Stimulated activated CD8-positive, alpha-beta memory T cell treated with anti-CD3 and anti-CD28 coated beads, Interleukin-7, amount 100 ng/mL, for 48 hours (primary cell): Measurements from ENCODE around the gene ACSM2B.
"Not testable (repeated sequence)": the region's sequence is repeated elsewhere in the genome, so short reads cannot be mapped to it uniquely, and the experiment has no call there.

ENCODE experiments used
- DNase-seq, 2 donors: peaks; one replicate each; pipeline ENCODE4 v3.0.0-alpha.2; 2020; ENCODE audit warnings: low read depth in 1 of 2; ENCODE audit errors: extremely low read depth in 1 of 2

The ACSM2B gene, protein sequence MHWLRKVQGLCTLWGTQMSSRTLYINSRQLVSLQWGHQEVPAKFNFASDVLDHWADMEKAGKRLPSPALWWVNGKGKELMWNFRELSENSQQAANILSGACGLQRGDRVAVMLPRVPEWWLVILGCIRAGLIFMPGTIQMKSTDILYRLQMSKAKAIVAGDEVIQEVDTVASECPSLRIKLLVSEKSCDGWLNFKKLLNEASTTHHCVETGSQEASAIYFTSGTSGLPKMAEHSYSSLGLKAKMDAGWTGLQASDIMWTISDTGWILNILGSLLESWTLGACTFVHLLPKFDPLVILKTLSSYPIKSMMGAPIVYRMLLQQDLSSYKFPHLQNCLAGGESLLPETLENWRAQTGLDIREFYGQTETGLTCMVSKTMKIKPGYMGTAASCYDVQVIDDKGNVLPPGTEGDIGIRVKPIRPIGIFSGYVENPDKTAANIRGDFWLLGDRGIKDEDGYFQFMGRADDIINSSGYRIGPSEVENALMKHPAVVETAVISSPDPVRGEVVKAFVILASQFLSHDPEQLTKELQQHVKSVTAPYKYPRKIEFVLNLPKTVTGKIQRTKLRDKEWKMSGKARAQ

DNA sequence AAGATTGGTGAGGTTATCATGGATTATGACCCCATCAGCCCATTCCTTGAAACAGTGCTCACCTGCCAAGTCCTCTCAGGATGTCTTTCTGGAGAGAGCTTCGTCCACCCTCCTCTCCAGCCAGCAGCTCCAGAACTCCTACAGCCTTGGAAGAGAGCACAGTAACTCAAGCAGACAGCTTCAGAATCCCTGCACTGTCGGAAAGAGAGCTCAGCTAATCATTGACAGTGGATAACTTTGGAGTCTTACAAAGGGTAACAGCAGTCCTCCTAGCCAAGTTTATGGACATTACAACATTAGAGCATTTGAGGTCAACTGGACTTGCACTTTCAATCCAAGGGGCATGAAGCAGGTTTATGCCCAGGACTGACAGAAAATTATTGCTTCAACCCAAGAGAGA lies at the start of gene ACSM2B:
Gene ACSM2B (minus strand): TSS at position 223 of the 400 bp plus-strand sequence. CDS start 11,522 bp downstream, outside the sequence.
- not testable (repeated sequence) for DNase-seq

DNA sequence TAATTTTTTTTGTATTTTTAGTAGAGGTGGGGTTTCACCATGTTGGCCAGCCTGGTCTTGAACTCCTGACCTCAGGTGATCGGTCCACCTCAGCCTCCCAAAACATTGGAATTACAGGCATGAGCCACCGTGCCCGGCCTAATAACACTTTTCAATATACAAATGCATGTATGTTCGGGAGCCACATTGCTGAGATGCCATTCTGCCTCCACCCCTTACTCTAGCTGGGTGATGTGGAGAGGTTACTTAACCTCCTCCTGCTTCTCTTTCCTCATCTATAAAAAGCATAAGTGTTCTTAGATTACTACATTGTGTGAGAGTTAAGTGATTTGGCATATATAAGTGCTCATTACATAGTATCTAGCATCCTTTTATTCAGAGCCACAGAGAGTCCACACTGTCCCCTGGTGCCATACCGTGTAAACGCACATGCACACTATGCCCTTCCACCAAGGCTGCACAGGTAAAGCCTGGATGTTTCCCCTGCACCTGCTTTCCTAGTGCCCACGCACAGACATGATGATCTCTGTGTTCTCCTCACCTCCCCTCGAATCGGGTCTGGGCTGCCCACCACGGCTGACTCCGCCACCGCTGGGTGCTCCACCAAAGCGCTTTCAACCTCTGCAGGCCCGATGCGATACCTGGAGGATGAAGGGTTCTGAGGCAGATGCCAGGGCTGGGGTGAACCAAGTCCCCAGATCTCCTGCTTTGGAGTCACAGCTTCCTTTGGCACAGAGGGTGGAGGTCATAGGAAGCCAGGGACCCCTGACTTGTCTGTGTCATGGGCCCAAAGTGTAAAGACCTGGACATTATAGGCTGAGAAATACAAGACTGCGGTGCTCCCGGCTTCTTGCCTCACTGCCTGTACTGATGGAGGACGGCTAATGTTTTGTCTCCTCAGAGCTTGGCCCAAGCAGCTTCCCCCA lies 49.0 kb upstream of the ACSM2B start:
- no peak for DNase-seq

DNA sequence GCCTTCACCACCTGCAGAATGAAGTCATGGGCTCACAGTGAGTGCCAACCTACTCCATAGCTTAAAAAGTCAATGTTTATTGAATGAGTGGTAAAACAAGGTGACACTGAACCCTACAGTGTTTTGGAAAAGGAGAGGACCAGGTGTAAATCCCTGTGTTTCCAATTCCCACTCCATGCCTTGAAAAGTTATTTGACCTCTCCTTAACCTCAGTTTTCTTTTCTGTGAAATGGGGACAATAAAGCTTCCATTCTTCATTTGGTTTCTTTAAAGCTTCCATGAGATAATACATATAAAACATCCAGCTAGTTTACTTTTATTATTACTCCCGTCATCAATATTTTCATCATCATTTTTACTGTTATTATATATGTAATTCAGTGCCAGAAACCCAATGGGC lies 48.0 kb upstream of the ACSM2B start:
- no peak for DNase-seq

DNA sequence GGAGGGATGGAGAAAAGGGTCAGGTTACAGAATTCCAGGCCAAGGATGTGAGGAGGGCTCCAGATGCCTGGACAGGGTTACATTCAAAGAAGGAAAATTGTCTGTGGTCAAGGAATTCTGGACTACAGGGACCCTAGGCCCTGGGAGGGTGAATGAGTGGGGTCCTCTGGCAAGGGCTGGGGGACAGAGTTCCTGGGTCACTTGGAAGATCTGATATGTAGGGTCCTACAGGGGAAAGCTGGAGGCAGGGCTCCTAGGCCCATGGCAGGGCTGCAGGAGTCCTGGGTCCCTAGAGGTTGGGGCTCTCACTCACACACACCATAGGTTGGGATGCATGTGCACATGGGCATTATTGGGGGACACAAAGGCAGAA lies 46.3 kb upstream of the ACSM2B start:
- no peak for DNase-seq

DNA sequence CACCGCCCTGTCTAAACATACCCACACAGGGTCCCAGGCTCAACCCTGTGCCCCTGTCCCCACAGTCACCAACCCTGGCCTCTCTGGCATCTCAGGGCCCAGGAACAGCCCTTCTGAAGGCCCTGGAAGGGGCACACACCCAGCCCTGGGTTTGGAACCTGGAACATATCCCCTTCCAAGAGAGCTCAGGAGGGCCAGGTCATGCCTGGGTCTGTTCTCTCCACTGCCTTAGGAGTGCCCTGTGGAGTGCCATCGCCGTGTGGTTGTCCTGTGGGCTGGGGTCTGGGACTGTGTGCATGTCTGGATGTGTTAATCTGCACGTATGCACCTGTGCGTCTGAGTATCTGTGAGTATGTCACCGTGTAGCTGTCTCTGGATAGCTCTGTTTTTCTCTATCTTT lies 45.2 kb upstream of the ACSM2B start:
- no peak for DNase-seq

DNA sequence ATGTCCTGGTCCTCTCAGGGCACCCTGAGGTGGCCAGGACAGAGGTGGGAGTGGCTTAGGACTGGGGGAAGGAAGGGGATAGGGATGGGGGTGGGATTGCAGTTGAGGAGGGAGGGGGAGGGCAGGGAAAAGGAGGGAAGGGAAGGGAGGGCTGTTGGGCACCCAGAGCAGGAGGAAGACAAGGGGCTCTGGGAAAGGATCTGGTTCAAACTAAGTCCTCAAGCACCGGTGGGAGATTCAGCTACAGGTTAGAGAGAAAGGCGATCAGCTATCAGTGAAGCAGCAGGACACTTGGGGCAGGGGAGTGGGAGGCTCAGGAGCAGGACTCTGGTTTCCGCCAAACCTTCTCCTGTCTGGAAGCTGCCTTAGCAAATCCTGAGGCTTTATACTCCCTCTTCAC lies 44.6 kb upstream of the ACSM2B start:
- no peak for DNase-seq

DNA sequence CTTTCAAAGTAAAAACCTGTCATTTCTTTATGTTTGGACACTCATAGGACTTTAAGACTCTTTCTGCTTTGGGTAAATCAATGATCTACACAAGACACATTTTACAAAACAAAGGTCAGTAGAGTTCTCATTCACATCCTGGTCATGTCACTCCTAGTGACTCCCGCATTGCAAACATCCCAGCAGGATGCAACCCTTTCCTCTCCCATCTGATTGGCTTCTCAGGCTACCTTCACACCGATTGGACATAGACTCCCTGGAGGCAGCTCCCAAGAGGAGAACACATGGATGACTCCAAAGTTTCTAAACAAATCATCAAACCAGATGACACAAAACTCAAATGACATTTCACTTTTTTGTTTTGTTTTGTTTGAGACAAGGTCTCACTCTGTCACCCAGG lies 43.8 kb upstream of the ACSM2B start:
- DNase-seq, result no peak

DNA sequence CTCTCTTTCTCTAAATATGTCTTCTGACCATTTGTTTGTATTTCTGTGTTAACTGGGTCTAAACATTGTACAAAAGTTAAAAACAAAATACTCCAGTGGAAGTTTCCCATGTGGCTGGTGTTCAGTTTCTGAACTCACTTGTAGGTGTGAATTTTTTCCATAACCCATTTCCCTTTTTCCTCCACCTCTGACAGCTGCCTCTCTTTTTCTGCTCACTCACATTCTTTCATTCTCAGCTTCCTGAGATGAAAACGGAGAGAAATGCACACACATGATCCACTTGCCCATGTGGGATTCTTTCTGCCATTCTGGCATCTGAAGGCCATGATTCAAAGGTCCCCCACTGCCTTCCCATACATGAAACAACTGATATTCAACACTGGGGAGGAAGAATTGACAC lies 41.1 kb upstream of the ACSM2B start:
- DNase-seq, result no peak

DNA sequence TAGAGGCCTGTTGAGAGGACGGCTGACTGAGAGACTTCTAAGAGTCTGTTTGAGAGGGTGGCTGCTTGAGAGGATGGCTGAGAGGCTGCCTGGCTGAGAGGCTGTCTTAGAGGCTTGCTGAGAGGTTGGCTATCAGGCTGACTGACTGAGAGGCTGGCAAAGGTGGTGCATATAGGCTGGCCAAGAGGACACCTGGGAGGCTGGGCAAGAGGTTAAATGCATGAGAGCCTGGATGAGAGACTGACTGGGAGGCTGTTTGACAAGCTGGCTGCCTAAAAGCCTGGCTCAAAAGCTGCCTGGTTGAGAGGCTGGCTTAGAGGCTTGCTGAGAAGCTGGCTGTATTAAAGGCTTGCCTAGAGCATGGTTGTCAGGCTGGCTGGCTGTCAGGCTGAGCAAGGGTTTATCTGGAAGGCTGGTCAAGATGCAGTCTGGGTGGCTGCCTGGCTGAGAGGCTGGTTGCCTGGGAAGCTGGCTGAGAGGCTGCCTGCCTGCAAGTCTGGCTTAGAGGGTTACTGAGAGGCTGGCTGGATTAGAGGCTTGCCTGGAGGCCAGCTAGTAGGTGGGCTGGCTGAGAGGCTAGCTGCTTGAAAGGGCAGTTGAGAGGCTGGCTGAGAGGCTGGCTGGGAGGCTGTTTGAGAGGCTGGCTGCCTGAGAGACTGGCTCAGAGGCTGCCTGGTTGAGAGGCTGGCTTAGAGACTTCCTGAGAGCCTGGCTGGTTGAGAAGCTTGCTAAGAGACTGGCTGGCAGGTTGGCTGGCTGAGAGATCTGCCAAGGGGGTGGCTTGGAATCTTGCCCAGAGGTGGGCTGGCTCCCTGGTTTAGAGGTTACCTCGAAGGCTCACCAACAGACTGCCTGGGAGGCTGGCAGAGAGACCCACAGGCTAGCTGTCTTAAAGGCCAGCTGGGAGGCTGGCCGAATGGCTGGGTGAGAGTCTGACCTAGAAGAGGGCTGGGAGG lies 38.3 kb upstream of the ACSM2B start:
- no peak for DNase-seq

DNA sequence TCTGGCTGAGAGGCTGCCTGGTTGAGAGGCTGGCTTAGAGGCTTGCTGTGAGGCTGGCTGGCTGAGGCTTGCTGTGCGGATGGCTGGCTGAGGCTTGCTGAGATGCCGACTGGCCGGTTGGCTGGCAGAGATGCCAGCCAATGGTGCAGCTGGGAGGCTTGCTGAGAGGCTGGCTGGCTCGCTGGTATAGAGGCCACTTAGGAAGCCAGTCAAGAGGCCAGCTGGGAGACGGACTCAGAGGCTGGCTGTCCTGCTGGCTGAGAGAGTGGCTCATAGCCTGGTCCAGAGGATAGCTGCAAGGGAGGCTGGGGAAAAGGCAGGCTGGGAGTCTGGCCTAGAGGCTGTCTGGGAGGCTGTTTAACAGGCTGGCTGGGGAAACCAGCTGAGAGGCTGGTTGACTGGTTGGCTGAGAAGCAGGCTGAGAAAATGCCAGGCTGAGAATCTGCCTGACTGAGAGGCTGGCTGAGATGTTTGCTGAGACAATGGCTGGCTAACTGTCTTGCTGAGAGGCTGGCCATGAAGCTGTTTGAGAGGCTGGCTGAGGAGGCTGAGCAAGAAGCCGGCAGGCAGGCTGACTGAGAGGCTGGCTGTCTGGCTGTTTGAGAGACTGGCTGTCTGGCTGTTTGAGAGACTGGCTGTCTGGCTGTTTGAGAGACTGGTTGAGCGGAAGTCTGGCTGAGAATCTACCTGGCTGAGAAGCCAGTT lies 37.5 kb upstream of the ACSM2B start:
- DNase-seq, result no peak

DNA sequence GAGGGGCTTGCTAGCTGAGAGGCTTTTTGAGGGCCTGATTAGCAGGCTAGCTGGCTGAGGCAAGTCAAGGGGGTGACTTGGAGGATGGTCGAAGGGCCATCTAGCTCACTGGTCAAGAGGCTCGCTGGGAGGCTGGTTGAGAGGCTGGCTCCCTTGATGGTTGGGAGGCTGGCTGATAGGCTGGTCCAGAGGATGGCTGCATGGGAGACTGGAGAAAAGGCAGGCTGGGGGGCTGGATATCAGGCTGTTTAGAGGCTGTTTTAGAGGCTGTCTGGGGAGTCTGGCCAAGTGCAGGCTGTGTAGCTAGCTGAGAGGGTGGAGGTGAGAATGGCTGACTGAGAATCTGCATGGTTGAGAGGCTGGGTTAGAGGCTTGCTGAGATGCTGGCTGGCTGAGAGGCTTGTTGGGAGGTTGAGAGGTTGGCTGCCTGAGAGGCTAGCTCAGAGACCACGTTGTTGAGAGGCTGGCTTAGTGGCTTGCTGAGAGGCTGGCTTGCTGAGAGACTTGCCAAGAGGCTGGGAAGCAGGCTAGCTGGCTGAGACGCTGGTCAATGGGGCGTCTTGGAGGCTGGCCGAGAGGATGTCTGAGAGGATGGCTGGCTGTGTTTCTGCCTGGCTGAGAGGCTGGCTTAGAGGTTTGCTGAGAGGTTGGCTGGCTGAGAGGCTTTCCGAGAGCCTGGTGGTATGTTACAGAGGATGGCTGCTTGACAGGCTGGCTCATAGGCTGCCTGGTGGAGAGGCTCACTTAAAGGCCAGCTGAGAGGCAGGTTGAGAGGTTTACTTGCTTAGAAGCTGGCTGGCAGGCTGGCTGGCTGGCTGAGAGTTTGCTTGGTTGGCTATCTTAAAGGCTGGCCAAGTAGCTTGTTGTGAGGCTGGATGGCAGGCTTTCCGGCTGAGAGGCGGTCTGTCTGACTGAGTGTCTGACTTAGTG lies 36.6 kb upstream of the ACSM2B start:
- no peak for DNase-seq

DNA sequence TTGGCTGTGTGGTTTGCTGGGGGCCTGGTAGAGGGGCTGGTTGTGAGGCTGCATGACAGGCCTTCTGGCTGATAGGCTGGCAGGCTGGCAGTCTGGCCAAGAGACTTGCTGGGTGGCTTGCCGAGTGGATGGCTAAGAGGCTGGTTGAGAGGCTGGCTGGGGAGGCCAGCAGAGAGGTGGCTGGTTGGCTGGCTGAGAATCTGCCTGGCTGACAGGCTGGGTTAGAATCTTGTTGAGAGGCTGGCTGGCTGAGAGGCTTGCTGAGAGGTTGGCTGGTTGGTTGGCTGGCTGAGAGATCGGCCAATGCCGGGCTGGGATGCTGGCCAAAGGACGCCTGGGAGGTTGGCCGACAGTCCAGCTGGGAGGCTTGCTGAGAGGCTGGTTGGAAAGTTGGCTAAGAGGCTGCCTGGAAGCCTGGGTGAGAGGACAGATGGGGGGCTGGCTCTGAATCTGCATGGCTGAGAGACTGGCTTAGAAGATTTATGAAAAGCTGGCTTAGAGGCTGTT lies 35.9 kb upstream of the ACSM2B start:
- no peak for DNase-seq

DNA sequence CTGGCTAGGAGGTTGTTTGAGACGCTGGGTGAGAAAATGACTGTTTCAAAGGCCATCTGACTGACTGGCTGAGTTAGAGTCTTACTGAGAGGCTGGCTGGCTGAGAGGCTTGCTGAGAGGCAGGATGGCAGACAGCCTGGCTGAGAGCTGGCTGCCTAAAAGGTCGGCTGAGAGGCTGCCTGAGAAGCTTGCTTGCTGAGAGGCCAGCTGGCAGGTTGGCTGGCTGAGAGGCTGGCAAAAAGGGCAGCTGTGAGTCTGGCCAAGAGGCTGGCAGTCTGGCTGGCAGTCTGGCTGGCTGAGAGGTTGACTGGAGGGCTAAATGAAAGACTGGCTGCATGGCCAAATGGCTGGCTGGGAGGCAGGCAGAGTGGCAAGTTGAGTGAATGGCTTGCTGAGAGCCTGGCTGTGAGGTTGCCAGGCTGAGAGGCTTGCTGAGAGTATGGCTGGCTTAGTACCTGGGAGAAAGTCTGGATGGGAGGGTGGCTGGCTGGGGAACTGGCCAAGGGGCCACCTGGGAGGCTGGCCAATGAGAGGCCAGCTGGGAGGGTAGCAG lies 35.3 kb upstream of the ACSM2B start:
- no peak for DNase-seq

DNA sequence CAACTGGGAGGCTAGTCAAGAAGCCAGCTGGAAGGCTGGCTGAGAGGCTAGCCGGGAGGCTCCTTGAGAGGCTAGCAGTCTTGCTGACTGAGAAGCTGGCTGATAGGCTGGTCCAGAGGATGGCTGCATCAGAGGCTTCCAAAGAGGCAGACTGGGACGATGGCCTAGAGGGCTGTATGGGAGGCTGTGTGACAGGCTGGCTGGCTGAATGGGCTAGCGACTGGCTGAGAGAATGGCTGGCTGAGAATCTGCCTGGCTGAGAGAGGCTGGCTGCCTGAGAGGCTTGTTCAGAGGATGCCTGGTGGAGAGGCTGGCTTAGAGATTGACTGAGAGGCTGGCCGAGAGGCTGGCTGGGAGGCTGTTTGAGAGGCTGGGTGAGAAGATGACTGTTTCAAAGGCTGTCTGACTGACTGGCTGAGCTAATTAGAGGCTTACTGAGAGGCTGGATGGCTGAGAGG lies 34.8 kb upstream of the ACSM2B start:
- no peak for DNase-seq

DNA sequence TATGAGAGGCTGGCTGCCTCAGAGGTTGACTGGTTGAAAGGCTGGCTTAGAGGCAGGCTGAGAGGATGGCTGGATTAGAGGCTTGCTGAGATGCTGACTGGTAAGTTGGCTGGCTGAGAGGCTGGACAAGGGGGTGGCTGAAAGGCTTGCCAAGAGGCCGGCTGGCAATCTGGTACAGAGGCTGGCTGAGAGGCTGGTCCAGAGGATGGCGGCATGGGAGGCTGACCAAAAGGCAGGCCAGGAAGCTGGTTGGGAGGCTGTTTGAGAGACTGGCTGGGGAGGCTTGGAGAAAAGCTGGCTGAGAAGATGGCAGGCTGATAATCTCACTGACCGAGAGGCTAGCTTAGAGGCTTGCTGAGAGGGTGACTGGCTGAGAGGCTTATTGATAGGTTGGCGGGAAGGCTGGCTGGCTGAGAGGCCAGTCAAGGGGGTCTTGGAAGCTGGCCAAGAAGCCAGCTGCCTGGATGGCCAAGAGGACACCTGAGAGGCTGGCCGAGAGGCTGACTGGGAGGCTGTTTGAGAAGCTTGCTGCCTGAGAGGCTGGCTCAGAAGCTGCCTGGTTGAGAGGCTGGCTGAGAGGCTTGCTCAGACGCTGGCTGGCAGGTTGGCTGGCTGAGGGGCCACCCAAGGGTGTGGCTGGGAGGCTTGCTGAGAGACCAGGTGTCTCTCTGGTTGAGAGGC lies 34.2 kb upstream of the ACSM2B start:
- DNase-seq, result no peak

DNA sequence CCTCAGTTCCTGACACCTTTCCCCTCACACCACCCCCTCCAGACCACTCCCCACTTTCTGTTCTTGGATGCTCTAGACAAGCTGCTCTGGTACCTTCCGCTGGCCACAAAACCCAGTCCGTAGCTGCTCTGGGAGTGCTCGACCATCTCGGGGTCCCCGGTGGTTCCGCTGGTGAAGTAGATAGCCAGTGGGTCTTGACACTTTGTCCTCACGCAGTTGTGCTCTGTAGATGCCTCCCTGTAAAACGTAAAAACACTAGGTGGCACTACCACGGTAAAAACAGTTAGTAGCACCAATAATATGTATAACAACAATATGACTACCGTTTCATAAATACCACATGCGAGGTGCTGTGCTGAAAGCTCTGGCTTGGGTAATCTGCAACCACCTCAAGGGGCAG lies 26.0 kb upstream of the ACSM2B start:
- not testable (repeated sequence) for DNase-seq

DNA sequence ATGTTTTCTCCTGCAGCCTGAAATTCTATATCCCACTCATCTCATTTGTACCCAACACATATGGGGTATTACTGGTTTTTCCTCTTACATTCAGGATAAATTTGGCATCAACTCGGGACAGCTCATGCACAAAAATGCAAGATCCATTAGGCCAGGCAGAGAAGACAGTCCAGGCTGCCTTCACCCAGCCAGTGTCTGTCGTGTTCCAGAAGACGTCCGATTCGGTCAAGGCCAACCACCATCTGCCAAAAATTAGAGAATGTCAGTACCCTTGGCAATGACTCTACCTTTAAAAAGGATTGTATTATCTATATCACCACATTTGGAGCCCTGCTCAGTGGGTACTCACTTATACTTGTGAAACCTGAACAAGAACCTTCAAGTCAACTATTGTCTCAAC lies 23.3 kb upstream of the ACSM2B start:
- not testable (repeated sequence) for DNase-seq
